ENCODE results near the gene ZCCHC24. TPM values are rescaled to one million over a fixed set of nuclear protein-coding genes. Genes with fewer than 3 reads are reported as not detected.

Gene ZCCHC24
- total RNA-seq, 2 experiments from 2014 or later, result 0.52 to 0.73 TPM

GRCh38 chr10:79397575-79398303 is 47.7 kb downstream of the ZCCHC24 start:
- no peaks in the 10 kb centered on the region for H3K9me3 Mint-ChIP-seq

GRCh38 chr10:79397051-79397450 is 48.4 kb downstream of the ZCCHC24 start:
- DNase-seq, result no peak
- Mint-ChIP-seq H3K4me1 (peaks cover 6% of the 10 kb centered on the region), H3K9me3 (no peaks in the 10 kb centered on the region), H3K27me3 (no peaks in the 10 kb centered on the region), H3K4me3 (no peak overlapping the region), H3K27ac (no peak overlapping the region), H3K36me3 (ENCODE audit: low read depth) (no peaks in the 10 kb centered on the region)
- ChIA-PET POLR2A (no interaction called here), CTCF (interaction anchor here (1.0 to 1.6 kb wide), 2 partner anchors 23 to 49 kb away, joined by 3 to 6 read pairs; no protein-coding TSS in a partner anchor)

More at GRCh38 chr10:79397575-79398303, 47.7 kb downstream of the ZCCHC24 start:
- H3K4me1 Mint-ChIP-seq, result peaks cover 6% of the 10 kb centered on the region
- CTCF ChIA-PET, result interaction anchor here (0.9 to 1.6 kb wide), 2 partner anchors 24 to 71 kb away, joined by 3 to 6 read pairs; no protein-coding TSS in a partner anchor
- no peak overlapping the region for H3K27ac Mint-ChIP-seq
- no peaks in the 10 kb centered on the region for H3K36me3 Mint-ChIP-seq (ENCODE audit: low read depth)
- no peaks in the 10 kb centered on the region for H3K27me3 Mint-ChIP-seq
- POLR2A ChIA-PET, result no interaction called here
- no peak for DNase-seq
- no peak overlapping the region for H3K4me3 Mint-ChIP-seq

DNA sequence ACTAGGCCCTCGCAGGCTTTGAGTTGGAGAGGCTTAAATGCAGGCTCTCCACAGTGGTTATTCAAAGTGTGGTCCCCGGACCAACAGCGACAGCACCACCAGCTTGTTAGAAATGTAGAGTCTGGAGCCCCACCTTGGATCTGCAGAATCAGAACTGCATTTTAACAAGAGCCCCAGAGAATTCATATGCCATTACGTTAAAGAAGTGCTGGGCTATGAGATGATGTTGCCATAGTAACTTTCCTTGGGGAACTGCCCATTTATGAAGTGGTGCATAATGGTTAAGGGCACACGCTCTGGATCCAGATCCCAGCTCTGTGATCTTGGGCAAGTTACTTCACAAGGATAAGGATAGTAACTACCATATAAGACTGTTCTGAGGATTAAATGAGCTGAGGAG is 48.9 kb downstream of the ZCCHC24 start:
- DNase-seq, result no peak
- Mint-ChIP-seq H3K27ac (no peak overlapping the region), H3K9me3 (no peaks in the 10 kb centered on the region), H3K27me3 (no peaks in the 10 kb centered on the region), H3K36me3 (ENCODE audit: low read depth) (no peaks in the 10 kb centered on the region), H3K4me3 (no peak overlapping the region), H3K4me1 (peaks cover 6% of the 10 kb centered on the region)
- POLR2A ChIA-PET, result no interaction called here
- CTCF ChIA-PET, result interaction anchor here (1.0 to 1.6 kb wide), 2 partner anchors 22 to 48 kb away, joined by 3 to 6 read pairs; no protein-coding TSS in a partner anchor

DNA sequence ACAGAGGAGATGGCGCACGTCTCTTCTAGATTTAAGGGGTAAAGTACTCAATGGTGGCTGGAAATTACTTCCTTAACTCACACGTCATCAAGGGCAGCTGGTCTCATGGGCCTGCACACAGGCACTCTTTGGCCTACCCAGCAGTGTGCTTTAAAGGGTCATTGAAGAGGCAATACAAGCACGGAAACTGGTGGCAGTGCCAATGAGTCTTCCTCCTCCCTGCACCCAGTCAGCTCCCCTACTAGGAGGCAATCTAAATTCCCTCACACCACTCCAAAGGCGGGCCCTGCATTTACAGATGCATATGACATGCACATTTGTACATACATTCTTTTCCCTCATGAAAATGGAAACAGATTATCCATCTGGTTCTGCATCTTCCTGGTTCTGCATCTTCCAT is 50.8 kb downstream of the ZCCHC24 start:
- Mint-ChIP-seq H3K4me3 (no peak overlapping the region), H3K9me3 (no peaks in the 10 kb centered on the region), H3K4me1 (peaks cover 4% of the 10 kb centered on the region), H3K27me3 (no peaks in the 10 kb centered on the region), H3K27ac (no peak overlapping the region), H3K36me3 (ENCODE audit: low read depth) (no peaks in the 10 kb centered on the region)
- POLR2A ChIA-PET, result no interaction called here
- CTCF ChIA-PET, result no interaction called here
- no peak for DNase-seq

DNA sequence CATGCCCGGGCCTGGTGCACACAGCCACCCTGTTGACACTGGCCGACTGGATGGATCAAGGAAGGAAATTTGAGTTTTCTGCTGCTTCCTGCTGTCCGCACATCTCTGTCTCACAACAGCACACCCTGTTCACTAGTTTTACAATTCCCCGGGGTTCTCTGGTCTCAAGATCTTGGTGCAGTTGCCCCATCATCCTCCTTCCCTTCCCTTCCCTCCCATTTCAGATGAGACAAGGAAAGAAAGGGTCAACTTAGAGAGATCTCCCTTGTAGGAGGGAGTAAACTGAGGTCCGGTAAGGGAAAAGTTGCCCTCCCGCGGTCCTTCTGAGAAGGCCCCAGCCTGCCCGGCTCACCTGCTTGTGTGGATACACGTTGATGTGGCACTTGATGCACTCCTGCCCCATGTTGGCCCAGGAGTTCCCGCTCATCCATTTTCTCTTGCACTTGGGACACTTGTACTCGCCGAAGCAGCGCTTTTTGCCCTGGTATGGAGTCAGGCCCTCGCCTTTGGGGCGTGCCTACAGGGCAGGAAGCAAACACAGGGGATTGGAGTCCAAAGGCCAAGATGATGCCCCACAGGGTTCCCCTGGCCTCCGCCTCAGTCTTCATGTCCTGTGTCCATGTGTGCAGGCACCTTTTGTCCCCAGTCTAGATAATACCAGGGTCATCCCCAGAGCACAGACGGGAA is 51.4 kb downstream of the ZCCHC24 start:
- no peaks in the 10 kb centered on the region for H3K27me3 Mint-ChIP-seq
- no peak for DNase-seq
- POLR2A ChIA-PET, result no interaction called here
- no peaks in the 10 kb centered on the region for H3K4me1 Mint-ChIP-seq
- H3K4me3 Mint-ChIP-seq, result no peak overlapping the region
- H3K27ac Mint-ChIP-seq, result no peak overlapping the region
- no peaks in the 10 kb centered on the region for H3K9me3 Mint-ChIP-seq
- H3K36me3 Mint-ChIP-seq (ENCODE audit: low read depth), result no peaks in the 10 kb centered on the region
- CTCF ChIA-PET, result interaction anchor here (1.4 kb wide), 1 partner anchor 74 kb away, joined by 4 read pairs; no protein-coding TSS in a partner anchor

- Mint-ChIP-seq H3K4me3 (no peak overlapping the region), H3K9me3 (no peaks in the 10 kb centered on the region), H3K4me1 (no peaks in the 10 kb centered on the region), H3K27ac (no peak overlapping the region), H3K36me3 (ENCODE audit: low read depth) (no peaks in the 10 kb centered on the region), H3K27me3 (no peaks in the 10 kb centered on the region)
- ChIA-PET POLR2A (no interaction called here), CTCF (interaction anchor here (0.6 to 1.4 kb wide), 2 partner anchors 19 to 75 kb away, joined by 3 to 4 read pairs; no protein-coding TSS in a partner anchor)
- DNase-seq, result no peak
Observed at GRCh38 chr10:79393221-79393923, 52.1 kb downstream of the ZCCHC24 start.

DNA sequence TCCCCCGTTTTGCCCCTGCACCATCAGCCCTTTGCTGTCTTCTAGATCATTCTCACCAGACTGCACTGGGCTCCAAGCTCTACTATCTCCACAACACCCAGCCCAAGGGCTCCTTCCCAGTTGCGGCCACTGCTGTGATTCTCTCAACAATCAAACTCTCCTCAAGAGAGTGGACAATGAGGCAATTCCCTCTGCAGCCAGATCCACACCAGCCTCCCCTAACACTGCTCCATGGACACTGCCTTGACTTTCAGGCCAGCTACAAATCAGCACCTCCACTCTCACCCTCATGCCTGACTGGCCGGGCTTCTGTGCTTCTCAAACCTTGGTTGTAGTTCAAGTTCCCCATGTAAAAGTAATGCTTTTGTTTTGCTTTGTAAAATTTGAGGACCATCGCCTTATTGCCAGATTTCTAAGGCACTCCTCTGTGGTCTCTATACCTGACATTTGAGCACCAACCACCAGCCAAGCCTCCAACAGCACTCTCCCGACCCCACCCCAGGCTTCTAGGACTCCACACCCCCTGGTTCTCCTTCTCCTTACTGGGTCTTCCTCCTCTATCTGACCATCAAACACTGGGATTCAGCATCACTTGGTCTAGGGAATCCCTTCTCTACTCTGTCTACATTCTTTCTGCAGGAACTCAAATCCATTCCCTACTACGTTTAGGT is 52.8 kb downstream of the ZCCHC24 start:
- CTCF ChIA-PET, result interaction anchor here (0.6 to 1.4 kb wide), 3 partner anchors 18 to 75 kb away, joined by 3 to 4 read pairs (median 3); no protein-coding TSS in a partner anchor
- Mint-ChIP-seq H3K27me3 (no peaks in the 10 kb centered on the region), H3K4me3 (no peak overlapping the region), H3K36me3 (ENCODE audit: low read depth) (no peaks in the 10 kb centered on the region), H3K27ac (no peak overlapping the region), H3K4me1 (no peaks in the 10 kb centered on the region), H3K9me3 (no peaks in the 10 kb centered on the region)
- DNase-seq, result no peak
- POLR2A ChIA-PET, result no interaction called here

GRCh38 chr10:79392020-79392398 is 53.4 kb downstream of the ZCCHC24 start:
- no peaks in the 10 kb centered on the region for H3K27me3 Mint-ChIP-seq
- H3K36me3 Mint-ChIP-seq (ENCODE audit: low read depth), result no peaks in the 10 kb centered on the region
- no peak overlapping the region for H3K27ac Mint-ChIP-seq

DNA sequence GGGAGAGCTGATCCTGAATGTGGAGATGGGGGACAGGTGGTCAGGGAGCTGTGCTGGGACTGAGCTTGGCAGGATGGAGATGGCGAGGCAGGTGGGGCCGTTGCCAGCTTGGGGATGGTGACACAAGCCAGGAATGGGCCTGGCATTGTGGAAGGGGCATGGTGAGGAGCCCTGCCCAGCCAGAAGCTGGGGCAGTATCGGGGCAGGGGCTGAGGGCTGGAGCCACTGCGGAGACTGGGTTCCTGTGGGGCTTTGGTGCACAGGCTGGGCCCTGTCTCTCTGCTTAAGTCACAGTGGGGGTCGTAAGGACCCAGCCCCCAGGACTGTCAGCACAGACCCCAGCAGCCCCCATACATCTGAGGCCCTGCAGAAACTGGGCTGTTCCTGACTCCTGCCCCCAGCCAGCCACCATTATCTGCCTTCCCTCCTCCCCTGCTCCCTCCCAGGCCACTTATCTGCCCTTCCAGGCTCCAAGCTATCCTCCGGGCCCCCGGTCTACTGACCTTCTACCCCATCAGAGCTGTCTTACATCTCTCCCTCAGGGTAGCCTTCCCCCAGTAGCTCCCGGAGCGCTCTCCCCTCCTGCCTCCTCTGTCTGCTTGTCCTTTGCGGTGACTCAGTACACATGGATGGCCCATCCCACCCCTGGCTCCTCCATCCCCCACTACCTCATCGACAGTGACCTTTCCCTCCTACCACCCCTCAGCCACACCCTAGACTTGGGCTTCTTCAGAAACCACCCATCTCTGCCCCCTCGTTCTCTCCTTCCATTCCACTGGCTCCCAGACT is 54.0 kb downstream of the ZCCHC24 start:
- Mint-ChIP-seq H3K27me3 (no peaks in the 10 kb centered on the region), H3K27ac (no peak overlapping the region), H3K9me3 (no peaks in the 10 kb centered on the region), H3K36me3 (ENCODE audit: low read depth) (no peaks in the 10 kb centered on the region), H3K4me3 (no peak overlapping the region), H3K4me1 (no peaks in the 10 kb centered on the region)
- ChIA-PET POLR2A (no interaction called here), CTCF (interaction anchor here (1.0 to 1.2 kb wide), 3 partner anchors 10 to 43 kb away, joined by 3 to 4 read pairs (median 3); no protein-coding TSS in a partner anchor)
- no peak for DNase-seq

More at GRCh38 chr10:79392020-79392398, 53.4 kb downstream of the ZCCHC24 start:
- no peak for DNase-seq
- no peaks in the 10 kb centered on the region for H3K9me3 Mint-ChIP-seq
- ChIA-PET CTCF (interaction anchor here (1.2 kb wide), 1 partner anchor 36 kb away, joined by 3 read pairs; no protein-coding TSS in a partner anchor), POLR2A (no interaction called here)
- H3K4me3 Mint-ChIP-seq, result no peak overlapping the region
- no peaks in the 10 kb centered on the region for H3K4me1 Mint-ChIP-seq

DNA sequence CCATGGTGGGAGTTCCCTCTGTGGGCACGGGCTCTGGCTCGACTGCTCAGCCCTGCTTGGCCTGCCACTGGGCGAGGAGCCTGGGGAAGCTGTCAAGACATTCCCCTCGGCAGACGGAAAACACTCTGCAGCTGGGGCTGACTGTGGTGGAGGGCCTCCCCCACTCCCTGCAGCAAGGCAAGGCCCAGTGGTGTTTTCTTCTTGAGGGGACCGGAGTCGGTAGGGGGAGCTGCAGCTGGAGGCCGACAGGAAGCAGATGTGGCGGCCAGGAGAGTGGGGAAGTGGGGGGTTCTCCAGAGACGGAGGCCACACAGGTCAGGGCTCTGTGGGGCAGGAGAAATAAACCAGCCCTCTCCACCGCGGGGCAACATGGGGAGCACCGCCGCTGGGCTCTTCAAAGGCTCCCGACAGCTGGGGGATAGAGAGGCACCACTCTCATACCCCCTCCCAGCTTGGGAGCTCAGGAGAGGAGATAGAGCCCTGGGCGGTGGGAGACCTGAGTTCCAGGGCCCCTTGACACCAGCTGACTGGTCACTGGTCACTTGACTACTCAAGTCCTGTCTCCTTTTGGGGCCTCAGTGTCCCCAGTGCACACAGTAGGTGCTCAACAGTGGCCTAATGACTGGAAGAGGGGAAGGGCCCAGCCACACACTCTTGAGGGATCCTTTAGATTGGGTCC is 54.7 kb downstream of the ZCCHC24 start:
- H3K27me3 Mint-ChIP-seq, result no peaks in the 10 kb centered on the region
- no peaks in the 10 kb centered on the region for H3K4me1 Mint-ChIP-seq
- no peaks in the 10 kb centered on the region for H3K36me3 Mint-ChIP-seq (ENCODE audit: low read depth)
- CTCF ChIA-PET, result interaction anchor here (1.0 to 1.1 kb wide), 2 partner anchors 10 to 44 kb away, joined by 3 to 4 read pairs; no protein-coding TSS in a partner anchor
- H3K4me3 Mint-ChIP-seq, result no peak overlapping the region
- H3K9me3 Mint-ChIP-seq, result no peaks in the 10 kb centered on the region
- POLR2A ChIA-PET, result no interaction called here
- DNase-seq, result no peak
- no peak overlapping the region for H3K27ac Mint-ChIP-seq

- no peaks in the 10 kb centered on the region for H3K4me1 Mint-ChIP-seq
- no peak overlapping the region for H3K27ac Mint-ChIP-seq
- no peaks in the 10 kb centered on the region for H3K9me3 Mint-ChIP-seq
- DNase-seq, result no peak
- ChIA-PET POLR2A (no interaction called here), CTCF (interaction anchor here (1.5 kb wide), 1 partner anchor 15 kb away, joined by 6 read pairs; no protein-coding TSS in a partner anchor)
- H3K27me3 Mint-ChIP-seq, result no peaks in the 10 kb centered on the region
- no peak overlapping the region for H3K4me3 Mint-ChIP-seq
- no peaks in the 10 kb centered on the region for H3K36me3 Mint-ChIP-seq (ENCODE audit: low read depth)
Observed at GRCh38 chr10:79390057-79390456, 55.4 kb downstream of the ZCCHC24 start.

Measured in activated CD4-positive, alpha-beta T cell treated with anti-CD3 and anti-CD28 coated beads, Interleukin-2, amount 10 ng/mL, durations not matched to agents 7 days and 5 days (primary cell).